Liver (tissue), 3 donors: ENCODE results near the gene ACOT9.

Experiments
- ATF3 ChIP-seq: IDR thresholded peaks from 2 replicates; pipeline ENCODE4 v1.6.1; 2016; ENCODE audit warnings: antibody characterized with exemption
- CTCF ChIP-seq: fragments of 150-350 bp; IDR thresholded peaks from 2 replicates; pipeline ENCODE4 v1.5.1; 2017; ENCODE audit warnings: improper control_type of control experiment, low read depth, low read length; ENCODE audit not compliant: missing input control
- EGR1 ChIP-seq, 2 donors: IDR thresholded peaks; 2 replicates each; pipeline ENCODE4 v1.6.1; 2016 to 2018; ENCODE audit warnings: antibody characterized with exemption in 2 of 2, low read depth in 2 of 2
- HNF4G ChIP-seq: IDR thresholded peaks from 2 replicates; pipeline ENCODE4 v1.6.1; 2016; ENCODE audit warnings: antibody characterized with exemption
- JUND ChIP-seq, 2 donors: IDR thresholded peaks; 2 replicates each; pipeline ENCODE4 v1.6.1; 2016; ENCODE audit warnings: antibody characterized with exemption in 2 of 2
- RAD21 ChIP-seq, 2 donors: IDR thresholded peaks; 2 replicates each; pipeline ENCODE4 v1.6.1; 2016; ENCODE audit warnings: antibody characterized with exemption in 2 of 2, mild to moderate bottlenecking in 2 of 2
- REST ChIP-seq: IDR thresholded peaks from 2 replicates; pipeline ENCODE4 v1.6.1; 2016; ENCODE audit warnings: antibody characterized with exemption, mild to moderate bottlenecking
- SP1 ChIP-seq: IDR thresholded peaks from 2 replicates; pipeline ENCODE4 v1.6.1; 2018; ENCODE audit warnings: antibody characterized with exemption, mild to moderate bottlenecking
- donor health status: healthy.
- donor health status: healthy.

- TF ChIP-seq CTCF (no peak), JUND (IDR thresholded peaks at IDR 0.05) (peak in 1 of 2 donors; percentile 59), REST (no peak), SP1 (peak; percentile 63), HNF4G (peak; percentile 40), EGR1 (IDR thresholded peaks at IDR 0.05; ENCODE audit: low read depth in 2 of 2) (no peak), RAD21 (IDR thresholded peaks at IDR 0.05) (peak in 1 of 2 donors; percentile 9), ATF3 (no peak)
Measured at GRCh38 chrX:23784470-23785331, 41.6 kb upstream of the ACOT9 start.
